IPS DF 4.7 (cell line): ENCODE data around the gene ZNF593OS.

Source experiments
- DNase-seq: peaks from one replicate; pipeline ENCODE4 v3.0.0-alpha.2; 2013; ENCODE audit warnings: low spot score; ENCODE audit errors: extremely low read depth

Gene ZNF593OS

DNA sequence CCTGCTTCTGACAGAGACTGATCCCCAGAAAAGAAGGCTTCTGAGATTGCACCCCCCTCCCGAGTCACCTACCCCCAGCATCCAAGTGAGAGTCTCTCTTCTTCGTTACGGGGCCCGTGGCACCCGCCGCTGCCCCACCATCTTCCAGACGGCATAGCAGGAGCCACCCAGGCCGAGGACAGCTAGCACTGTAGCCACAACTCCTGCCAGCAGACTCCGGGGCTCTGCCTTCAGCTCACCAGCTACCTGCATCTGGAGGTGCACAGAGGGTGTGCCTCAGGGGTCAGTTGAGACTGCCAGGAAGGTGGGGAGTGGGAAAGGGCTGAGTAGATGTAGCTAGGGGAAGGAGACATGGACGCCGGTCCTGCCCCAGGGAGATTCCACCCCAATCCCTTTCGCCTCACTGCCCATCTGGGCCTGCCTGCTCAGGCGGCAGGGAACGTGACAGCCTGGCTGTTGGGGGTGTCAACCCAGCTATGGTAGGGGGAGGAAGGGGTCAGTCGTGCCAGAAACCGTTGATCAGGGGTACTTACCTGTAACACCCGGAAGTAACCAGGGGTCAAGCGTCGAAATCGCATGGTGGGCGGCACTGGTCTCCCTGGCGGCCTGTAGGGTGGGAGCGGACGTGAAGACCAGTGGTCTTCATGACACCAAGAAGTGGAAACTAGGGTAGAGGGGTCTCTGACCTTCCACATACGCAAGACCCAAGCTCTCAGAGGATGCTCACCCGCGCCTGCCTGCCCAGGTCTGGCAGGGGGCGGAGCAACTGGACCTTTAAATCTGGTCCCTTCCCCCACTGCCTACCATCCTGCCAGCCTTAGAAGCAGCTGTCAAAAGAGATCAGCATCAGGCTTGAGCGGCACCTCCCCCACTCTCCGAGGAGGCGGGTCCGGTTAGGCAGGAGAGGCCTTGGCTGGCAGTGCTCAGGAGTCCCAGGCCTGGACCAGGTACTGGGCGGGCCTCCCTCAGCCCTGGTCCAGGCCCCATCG lies at the start of gene ZNF593OS:
TSS of gene ZNF593OS (minus strand) at position 749 of the 989 bp plus-strand sequence. CDS start at position 578, 171 bp downstream.
- DNase-seq = no peak

DNA sequence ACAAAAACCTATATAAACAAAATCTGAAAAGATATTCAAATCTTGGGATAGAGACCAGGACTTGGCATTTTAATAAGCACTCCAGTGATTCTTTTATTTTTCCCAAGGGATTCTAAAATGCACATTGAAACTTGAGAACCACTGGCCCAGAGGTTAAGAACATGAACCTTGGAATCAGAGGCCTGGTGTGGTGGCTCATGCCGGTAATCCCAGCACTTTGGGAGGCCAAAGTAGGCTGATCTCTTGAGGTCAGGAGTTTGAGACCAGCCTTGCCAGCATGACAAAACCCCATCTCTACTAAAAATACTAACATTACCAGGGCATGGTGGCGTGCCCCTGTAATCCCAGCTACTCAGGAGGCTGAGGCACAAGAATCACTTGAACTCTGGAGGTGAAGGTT lies 49.5 kb upstream of the ZNF593OS start:
- DNase-seq = no peak

DNA sequence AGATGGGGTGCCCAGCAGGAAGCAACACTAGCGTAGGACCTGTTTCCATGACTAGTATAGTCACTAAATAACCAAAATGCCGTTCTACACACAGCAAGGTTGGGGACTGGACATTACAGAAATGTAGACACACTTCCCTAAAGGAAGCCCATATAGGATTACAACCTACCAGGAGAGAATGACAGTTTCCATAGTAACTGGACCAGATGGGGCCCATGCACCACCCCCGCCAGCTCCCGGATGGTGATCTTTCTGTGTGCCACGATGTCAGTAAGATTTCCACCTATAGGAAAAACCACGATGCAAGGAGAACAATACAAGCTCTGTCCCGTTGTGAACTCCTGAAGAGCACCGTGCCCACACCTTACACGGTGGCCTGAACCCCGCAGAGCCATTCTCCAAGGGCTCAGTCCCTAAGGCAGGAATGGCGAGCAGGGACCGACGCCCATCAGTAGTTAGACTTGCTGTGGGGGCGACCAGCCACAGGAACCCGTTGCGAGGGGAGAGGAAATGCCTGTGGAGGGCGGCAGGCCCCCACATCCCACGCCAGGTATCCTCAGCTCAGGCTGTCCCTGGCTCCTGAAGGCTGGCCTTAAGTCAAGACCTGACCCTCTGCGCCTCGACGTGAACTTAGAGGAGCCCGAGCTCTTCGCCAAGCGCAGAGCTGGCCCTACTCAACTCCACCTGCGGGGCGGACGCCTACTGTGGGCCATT lies 48.7 kb upstream of the ZNF593OS start:
- DNase-seq = no peak

DNA sequence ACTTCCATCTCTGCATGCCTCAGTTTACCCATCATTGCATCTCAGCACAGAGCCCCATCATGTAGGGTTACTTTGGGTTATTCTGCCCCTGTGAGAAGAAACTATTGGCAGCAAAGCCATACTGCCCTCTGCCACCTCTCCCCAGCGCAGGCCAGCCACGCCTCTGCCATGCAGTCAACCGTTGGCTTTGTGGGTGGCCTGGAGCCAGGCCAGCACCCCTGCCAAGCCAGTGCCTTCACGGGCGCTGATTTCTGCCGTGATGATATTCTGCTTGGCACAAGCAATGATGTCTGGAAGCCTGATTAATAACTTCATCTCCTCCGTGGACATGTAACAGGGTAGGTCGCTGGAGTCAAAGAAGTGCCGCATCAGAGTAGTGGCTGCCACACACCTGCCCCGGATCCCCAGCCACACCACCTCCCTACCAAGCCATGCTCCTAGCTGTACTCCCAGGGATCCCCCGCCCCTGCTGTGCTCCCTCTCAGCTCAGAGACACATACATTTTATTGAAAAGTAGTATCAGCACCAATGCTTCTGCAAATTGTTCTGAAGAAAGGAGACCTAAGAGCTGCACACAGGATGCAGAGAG lies 47.4 kb upstream of the ZNF593OS start:
- DNase-seq = no peak

DNA sequence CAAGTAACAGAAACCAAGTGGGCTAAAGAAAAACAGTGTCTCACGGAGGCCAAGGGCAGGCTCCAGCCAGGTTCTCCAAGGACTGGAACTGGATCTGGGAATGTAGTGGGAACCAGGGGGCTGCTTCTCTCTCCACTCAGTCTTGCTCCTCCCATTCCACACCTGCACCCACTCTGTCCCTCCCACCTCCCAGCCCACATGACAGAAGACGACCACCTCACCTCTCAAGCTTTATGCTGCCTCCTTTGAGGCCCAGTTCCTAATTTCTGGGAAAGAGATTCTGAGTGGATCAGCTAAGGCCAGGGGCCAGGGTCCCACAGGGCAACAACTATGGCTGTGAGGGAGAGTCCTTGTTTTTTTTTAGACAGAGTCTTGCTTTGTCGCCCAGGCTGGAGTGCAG lies 43.6 kb upstream of the ZNF593OS start:
- DNase-seq = no peak

DNA sequence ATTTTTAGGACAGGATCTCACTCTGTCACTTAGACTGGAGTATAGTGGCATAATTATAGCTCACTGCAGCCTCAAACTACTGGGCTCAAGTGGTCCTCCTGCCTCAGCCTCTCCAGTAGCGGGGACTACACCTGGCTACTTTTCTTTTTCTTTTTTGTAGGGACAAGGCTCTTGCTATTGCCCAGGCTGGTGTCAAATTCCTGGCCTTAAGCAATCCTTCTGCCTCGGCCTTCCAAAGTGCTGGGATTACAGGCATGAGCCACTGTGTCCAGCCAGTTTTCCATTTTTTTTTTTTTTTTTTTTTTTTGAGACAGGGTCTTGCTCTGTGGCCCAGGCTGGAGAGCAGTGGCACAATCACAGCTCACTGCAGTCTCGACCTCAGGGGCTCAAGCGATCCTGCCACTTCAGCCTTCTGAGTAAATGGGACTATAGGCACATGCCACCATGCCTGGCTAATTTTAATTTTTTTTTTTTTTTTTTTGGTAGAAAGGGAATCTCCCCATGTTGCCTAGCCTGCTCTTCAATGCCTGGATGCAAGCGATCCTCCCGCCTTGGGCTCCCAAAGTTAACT lies 41.8 kb upstream of the ZNF593OS start:
- no peak for DNase-seq

DNA sequence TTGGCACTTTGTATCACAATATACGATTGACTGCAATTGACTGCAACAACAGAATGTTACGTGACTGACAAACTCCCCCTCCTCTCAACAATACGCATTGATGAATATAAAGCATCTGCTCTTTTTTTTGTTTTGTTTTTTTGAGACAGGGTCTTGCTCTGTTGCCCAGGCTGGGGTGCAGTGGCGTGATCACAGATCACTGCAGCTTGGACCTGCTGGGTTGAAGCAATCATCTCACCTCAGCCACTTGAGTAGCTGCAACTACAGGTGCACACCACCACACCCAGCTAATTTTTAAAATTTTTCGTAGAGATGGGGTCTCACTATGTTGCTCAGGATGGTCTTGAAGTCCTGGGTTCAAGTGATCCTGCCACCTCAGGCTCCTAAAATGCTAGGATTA lies 41.1 kb upstream of the ZNF593OS start:
- no peak for DNase-seq

DNA sequence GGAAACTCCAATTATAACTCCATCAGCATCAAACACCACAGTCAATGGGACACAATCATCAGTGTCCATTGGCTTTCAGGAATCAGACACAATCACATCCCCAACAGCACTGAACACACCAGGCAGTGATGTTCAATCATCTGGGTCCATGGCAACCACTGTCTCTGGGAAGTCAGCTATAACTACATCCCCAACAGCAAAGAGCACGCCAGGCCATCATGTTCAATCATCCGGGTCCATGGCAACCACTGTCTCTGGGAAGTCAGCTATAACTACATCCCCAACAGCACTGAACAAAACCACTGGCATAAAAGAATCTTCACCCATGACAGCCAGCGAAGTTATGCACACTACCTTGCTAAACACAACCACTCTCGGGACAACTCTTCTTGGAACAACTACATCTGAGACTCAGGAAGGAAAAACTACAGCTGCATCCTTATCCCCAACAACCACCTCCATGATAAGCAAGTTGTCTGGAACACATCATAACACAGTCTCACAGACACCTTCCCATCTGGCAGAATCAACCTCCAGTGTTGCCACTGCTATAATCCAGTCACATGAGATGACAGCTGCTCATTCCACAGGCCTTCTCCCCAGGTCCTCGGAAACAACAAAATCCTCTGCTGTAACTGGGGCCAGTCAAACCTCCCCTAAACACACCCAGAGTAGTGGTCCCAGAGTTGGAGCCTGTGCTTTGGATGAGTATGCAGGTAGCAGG lies 38.7 kb upstream of the ZNF593OS start:
- no peak for DNase-seq

DNA sequence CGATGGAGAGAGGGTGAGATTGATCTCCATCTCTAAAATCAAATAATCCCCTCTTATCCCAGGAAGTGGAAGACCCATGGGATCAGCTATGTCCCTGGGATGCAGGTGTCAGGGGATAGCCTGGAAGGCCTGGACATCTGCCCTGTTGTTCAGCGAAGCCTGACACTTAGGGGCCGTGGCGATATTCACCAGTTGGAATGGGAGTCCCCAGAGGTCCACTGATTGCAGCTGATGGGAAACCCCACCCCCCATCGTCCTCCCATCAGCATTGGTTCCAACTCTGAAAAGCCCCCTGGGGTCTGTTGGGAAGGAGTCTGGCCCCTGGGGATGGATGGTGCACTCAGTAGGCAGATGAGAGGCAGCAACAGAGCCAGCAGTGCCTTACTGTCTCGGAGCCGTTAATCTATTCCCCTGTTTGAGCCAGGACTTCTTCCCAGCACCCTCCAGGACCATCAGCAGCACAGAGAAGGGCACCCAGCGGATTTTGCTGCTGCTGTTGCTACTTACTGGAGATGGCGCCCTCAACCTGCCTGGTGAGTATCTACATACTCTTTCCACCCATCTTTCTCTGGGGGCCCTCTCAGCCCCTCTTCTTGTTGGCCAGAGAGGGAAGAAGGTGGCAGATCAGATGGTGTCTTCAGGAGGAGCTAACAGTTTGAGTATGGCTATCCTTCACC lies 32.1 kb upstream of the ZNF593OS start:
- no peak for DNase-seq

DNA sequence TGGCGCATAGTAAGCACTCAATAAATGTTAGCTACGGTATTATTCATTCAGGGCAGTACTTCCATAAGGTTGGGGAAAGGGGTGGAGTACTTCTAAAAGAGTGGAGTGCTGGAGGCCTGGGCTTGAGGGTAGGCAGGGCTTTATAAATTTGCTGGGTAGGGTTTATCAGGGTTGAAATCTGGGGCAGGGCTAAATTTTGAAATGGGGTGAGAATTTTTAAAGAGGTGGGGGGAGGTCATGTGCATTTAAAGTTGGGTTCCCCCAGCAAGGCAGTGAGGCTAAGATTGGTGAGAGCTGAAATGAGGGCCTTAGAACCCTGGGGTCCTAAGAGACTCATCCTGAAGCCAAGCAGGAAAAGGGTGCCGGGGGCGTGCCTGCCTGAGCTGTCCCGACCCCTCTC lies 28.8 kb upstream of the ZNF593OS start:
- DNase-seq = no peak

DNA sequence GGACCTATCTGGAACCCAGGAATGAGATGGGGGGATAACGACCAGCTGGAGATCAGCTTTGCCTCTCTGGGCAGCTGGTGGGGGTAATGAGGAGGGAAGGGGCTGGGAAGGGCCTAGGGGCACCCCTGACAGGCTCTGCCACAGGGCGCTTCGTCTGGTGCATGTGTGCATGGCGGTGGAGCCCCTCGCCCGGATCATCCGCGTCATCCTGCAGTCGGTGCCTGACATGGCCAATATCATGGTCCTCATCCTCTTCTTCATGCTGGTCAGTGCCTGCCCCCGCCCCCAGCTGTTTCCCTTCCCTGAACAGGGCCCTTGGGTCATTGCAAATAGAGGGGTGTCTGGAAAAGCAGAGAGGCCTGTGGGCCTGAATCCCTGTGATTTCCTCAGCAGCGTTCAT lies 26.2 kb upstream of the ZNF593OS start:
- DNase-seq = no peak

DNA sequence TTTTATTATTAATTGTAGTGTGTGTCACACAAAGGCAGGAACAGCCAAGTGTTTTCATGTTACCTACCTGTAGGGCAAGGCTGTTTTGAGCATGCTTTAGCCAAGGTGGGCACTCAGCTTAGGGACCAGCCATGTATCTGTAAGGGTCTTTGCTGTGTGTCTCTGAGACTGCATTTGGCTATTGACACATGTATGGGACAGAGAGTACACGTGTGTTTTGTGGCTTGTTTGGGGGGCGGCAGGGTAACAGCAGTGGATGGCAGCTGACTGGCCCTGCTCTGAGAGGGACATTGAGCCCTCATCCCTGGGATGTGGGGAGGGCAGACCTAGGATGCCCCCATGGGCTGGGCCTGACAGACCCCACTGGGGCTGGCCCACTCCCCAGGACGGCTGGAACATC lies 25.7 kb upstream of the ZNF593OS start:
- no peak for DNase-seq

DNA sequence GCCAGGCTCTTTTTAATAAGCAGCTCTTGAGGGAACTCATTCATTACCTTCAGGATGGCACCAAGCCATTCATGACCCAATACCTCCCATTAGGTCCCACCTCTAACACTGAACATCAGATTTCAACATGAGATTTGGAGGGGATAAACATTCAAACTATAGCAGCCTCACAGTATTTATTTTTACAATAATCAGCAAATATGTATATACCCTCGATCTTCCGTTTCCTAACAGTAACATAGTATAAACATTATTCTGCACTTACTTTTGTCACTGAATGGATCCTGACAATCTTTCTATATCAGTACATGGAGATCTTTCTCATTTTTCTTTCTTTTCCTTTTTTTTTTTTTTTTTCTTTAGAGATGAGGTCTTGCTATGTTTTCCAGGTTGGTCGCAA lies 24.2 kb upstream of the ZNF593OS start:
- DNase-seq = no peak

DNA sequence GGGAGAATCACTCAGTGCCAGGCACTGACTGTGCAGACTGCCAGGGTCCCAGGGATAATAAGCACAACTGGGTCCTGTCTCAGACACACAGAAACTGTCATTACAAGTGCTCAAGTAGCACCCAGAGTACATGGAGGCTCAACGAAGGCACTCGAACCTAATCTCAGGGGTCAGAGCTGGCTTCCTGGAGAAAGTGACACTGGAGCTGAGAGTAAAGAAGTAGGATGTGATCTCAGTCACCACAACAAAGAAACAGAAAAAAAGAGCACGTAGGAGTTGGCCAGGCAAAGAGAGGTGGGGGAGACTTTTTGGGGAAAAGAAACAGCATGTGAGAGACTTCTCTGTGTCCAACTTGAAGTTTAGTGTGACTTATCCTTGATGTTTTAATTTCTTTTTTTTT lies 20.1 kb upstream of the ZNF593OS start:
- no peak for DNase-seq

DNA sequence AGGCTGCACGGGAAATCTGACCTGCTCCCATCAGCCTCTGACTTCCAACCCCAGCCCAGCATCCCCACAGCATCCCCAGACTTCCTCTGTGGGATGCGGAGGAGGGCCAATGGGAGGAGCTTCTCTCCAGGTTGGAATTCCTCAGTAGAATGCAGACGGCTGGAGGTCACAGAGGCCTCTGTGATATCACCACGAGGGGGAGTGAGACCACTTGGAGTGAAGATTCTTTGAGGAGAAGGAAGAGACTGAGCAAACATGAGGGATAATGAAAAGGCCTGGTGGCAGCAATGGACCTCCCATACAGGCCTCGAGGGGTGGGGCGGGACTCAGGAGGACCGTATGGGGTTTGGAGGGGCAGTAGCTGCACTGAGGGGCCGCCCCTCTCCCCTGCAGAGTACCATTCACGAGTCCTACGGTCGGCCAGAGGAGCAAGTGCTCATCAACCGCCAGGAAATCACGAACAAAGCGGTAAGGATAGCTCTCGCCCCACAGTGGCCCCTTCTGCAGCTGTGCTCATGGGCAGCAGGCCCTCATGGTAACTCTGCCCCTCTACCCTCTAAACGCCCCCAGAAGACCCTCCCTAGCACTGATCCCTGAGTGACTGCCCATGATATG lies 18.8 kb upstream of the ZNF593OS start, which contains the start of gene CATSPER4:
TSS of gene CATSPER4 (plus strand) at position 230 of the 615 bp plus-strand sequence. CDS start at position 256, 26 bp downstream.
- peak; percentile 87 for DNase-seq

DNA sequence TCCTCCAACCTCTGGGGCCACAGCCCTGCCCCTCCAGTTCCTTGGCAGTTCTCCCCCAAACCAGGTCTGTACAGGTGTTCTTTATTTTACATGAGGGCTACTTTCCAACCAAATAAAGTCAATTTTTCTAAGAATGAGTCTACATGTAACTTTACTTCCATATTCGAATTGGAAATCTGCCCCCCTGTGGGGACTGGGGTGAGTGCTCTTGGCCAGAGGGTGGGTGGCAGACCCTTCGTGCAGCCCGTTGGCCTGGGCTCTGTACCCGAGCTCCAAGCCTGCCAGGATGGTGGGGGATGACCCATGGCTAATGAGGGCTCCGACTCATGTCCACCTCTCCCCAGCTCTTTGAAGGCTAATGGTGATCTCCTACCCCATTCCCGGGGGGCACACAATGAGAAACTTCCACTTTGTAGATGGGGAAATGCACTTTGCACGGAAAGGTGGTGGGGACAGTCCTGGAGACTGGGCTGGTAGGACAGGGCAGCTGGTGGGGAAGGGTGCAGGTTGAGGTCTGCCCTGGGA lies 18.2 kb upstream of the ZNF593OS start:
- no peak for DNase-seq

DNA sequence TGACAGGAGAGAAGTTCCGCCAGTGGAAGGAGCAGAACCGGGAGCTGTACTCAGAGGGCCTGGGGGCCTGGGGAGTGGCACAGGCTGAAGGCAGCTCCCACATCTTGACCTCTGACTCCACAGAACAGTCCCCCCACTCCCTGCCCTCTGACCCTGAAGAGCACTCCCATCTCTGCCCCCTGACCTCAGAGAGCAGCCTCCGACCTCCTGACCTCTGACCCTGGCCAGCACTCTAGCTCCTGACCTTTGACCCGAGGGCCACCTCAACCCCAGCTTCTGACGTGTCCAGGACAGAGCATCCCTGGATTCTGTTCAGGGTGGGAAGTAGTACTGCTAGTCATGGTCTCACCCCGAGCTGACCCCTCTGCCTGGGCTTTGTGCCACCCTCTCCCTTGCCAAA lies 17.7 kb upstream of the ZNF593OS start:
- DNase-seq = no peak

DNA sequence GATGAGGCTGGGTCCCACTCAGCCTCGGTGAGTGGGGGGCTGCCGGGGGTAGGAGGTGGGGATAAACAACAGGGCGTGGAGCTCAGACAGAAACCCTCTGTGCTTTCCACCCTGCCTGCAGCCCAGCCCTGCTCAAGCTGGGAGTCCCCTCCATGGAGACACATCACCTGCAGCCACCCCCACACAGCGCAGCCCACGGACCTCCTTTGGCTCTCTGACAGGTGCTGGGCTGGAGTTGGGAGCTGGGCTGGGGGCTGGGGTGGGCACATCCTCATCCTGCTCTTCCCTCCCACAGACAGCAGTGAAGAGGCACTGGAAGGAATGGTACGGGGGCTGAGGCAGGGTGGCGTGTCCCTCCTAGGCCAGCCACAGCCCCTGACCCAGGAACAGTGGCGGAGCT lies 16.8 kb upstream of the ZNF593OS start:
- DNase-seq = no peak

DNA sequence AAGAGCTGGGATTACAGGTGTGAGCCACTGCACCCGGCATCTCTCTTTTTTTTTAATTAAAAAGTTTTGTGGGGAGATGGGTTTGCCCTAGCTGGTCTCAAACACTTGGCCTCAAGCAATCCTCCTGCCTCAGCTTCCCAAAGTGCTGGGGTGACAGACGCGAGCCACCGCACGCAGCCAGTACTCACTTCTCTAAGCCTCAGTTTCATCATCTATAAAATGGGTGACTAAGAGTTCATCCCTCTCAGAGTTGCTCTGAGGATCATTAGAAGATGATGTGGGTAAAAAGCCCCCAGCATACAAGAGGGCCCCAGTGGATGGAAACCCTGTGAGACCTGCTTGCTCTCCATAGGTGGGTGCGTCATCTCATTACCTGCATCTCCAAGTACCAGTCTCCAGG lies 16.2 kb upstream of the ZNF593OS start:
- no peak for DNase-seq

DNA sequence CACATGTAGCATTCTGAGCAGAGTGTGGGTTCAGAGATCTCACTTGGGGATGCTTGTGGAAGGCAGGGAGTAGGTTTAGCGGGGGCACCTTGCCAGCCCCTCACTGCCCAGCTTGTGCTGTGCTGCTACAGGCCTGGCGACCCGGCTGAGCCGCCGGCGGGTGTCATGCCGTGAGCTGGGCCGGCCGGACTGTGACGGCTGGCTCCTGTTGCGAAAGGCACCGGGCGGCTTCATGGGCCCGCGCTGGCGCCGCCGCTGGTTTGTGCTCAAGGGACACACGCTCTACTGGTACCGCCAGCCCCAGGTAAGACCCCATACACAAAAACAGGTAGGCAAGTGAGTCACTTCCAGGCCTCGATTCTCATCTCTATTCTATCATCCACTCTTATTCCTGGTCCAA lies 13.3 kb upstream of the ZNF593OS start:
- no peak for DNase-seq
